Measurements from ENCODE around the gene RGMA.

GRCh38 chr15:93111451-93111850 lies 22.4 kb upstream of the RGMA start:
- TF ChIP-seq CTCF (IDR thresholded peaks at IDR 0.05; ENCODE audit: poor library complexity, severe bottlenecking) (no peak), EZH2 (IDR thresholded peaks at IDR 0.05; ENCODE audit: borderline replicate concordance, insufficient read depth, low read length, poor library complexity, severe bottlenecking) (no peak), SMC3 (conservative IDR thresholded peaks at IDR 0.05; ENCODE audit: poor library complexity) (no peak), POLR2AphosphoS5 (IDR thresholded peaks at IDR 0.05) (no peak)

All from neural cell (in vitro differentiated cells).